ENCODE data around the gene C3. TPM values are rescaled to one million over a fixed set of nuclear protein-coding genes. Genes with fewer than 3 reads are reported as not detected.
"Not testable (repeated sequence)": the region's sequence is repeated elsewhere in the genome, so short reads cannot be mapped to it uniquely, and the experiment has no call there.

The C3 gene
- not detected for total RNA-seq

- no peak for DNase-seq
These were observed at the start of gene C3 for GRCh38 chr19:6720369-6721137. Gene C3 (minus strand): TSS chr19:6720650. CDS start chr19:6720589, 61 bp downstream.

- DNase-seq, result no peak
These were observed 48.7 kb upstream of the C3 start for GRCh38 chr19:6769006-6769619.

GRCh38 chr19:6768236-6768785 lies 47.9 kb upstream of the C3 start:
- DNase-seq, result peak; percentile 8

- peak; percentile 92 for DNase-seq
These were observed 47.1 kb upstream of the C3 start, which contains the start of gene SH2D3A for GRCh38 chr19:6767357-6768235. Gene SH2D3A (minus strand): TSS chr19:6767435. CDS start chr19:6763748, 3,687 bp downstream.

GRCh38 chr19:6767081-6767356 lies 46.6 kb upstream of the C3 start:
- no peak for DNase-seq

- DNase-seq, result no peak
These were observed 46.1 kb upstream of the C3 start for GRCh38 chr19:6766357-6767080.

- DNase-seq, result peak; percentile 20
These were observed 45.4 kb upstream of the C3 start for GRCh38 chr19:6765738-6766356.

- not testable (repeated sequence) for DNase-seq
These were observed 41.9 kb upstream of the C3 start for GRCh38 chr19:6762253-6762797.

DNA sequence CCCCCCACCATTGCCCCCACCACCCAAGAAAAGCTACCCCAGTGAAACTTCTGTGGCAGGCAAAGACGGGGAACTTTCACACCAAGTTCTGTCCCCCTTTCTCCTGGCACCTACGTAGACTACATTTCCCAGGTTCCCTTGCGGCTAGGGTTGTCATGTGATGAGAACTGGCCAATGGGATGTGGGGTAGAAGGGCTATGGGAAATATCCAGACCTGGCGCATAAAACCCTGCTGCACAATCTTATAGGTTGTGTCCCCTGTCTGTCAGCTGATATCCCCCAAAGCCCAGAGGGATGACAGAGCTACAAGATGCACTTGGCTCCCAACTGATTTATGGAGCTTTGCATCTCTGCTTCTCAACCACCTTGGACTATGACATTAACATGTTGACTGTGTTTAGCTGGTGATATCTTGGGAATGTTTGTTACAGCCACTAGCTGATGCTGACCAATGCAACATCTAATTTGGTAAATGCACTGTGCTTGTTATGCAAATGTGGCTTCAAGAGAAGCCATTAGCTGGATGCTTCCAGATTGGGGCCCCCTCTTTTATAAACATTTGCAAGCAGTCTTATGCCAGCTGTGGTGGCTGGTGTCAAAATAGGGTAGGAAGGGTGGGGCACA lies 40.7 kb upstream of the C3 start:
- DNase-seq, result no peak

GRCh38 chr19:6760606-6761005 lies 40.2 kb upstream of the C3 start:
- DNase-seq, result no peak

GRCh38 chr19:6754653-6755463 lies 34.4 kb upstream of the C3 start:
- DNase-seq, result no peak

DNA sequence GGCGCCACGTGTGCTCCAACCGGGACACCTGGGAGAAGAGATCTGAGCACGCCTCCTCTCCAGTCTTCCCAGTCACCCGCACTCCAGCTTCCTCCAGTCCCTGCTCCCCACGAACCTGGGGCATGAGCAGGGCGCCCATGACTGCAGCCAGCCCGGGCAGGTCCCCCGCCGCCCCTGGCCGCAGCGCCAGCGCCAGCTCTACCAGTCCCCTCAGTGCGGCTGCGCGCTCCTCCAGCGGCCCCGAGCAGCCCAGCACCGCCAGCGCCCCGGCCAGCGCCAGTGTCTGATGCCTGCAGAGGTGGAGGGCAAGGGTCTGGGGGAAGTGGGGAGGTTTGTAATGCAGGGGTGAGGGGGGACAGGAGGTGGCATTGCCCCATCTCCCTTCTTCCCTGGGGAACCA lies 33.7 kb upstream of the C3 start:
- DNase-seq, result no peak

DNA sequence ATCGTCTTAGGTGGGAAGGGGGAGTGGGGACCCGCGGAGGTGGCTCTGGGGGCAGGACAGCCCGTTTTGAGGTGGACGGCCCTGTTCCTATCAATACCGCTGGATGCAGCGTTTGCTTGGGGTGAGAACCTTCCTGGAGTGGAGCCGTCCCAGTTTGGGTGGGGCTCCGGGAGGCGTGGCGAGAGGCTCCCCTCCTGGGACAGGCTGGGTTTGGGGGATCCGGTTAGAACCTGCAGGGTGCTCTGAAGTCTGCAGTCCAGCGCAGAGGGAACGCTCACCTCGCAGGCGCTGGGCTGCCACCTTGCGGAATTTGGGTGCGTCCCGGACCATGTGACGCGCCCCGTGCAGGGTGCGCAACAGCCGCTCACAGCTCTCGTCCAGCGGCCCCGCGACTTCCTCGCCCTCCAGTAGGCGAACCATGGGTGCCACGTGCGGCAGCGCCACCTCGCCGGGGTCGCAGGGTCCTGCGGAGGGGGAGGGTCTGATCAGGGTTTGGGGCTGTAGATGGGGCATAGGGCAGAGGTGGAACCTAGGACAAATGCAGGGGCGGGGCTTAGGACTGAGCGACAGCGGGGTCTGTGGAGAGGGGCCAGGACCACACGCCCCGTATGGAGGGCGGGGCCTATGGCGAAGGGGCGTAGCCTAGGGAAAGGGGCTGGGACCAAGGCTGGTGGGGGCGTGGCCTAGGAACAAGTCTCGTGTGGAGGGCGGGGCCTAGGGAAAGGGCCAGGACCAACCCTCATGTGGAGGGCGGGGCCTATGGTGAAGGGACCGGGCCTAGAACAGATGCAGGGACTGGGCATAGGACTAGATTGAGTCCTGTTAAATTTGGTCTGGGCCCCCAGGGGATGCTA lies 33.0 kb upstream of the C3 start:
- peak; percentile 61 for DNase-seq

GRCh38 chr19:6752256-6753177 lies 32.1 kb upstream of the C3 start:
- DNase-seq, result no peak

- DNase-seq, result no peak
These were observed 30.7 kb upstream of the C3 start for GRCh38 chr19:6751189-6751588.

GRCh38 chr19:6750062-6750461 lies 29.6 kb upstream of the C3 start:
- no peak for DNase-seq

- DNase-seq, result not testable (repeated sequence)
These were observed 28.1 kb upstream of the C3 start for GRCh38 chr19:6748543-6748942.

DNA sequence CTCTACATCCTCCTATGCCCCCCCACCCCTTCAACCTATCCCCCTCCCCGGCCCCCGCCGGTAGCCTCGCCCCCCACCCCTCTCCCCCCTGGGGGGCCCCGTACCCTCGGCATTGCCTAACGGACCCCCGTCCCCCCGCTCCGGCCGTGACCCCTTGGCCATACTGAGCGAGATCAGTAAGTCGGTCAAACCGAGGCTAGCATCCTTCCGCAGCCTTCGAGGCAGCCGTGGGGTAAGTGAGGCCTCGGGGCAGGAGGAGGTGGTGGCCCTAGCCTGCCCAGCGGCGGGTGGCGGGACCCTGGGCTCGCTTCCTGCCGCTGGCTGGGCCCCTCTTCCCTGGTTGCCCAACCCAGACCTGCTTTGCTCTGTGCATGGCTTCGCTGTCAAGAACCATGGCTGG lies 25.5 kb upstream of the C3 start:
- no peak for DNase-seq

All from effector CD4-positive, alpha-beta T cell (primary cell).